ENCODE results near the gene PDK4. TPM values are rescaled to one million over a fixed set of nuclear protein-coding genes. Genes with fewer than 3 reads are reported as not detected.

The PDK4 gene
- total and polyA plus RNA-seq, 10 of the 15 experiments (the other 5 are each of a cell fraction or from before 2014, with no cell fraction given): 0.03 to 0.46 TPM; not detected in 8

DNA sequence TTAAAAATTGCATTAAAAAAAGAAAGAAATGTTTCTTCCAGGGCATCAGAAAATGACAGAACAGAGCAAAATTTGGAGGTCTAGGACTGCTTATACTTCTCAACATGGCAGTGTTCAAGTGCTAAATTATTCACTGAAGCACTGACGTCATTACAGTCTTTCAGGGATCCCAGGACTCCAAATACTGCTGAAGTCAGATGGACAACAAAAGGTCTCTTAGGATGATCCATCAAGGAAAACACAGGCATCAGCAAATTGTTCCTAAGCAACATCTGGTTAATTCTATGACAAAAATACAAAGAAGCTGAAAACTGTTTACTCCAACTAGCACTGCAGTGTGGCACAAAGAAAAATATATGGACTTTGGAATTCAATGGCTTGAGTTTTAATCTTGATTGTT is 52.1 kb downstream of the PDK4 start:
- no peaks in the 10 kb centered on the region for H3K36me3 ChIP-seq (ENCODE audit: control insufficient read depth in 2 of 2, insufficient read depth in 2 of 2, low read length in 1 of 2)
- FAIRE-seq: no peak
- H3K4me3 ChIP-seq: no peak overlapping the region
- ChIA-PET POLR2A (interaction anchor here (1.0 kb wide), 1 partner anchor 15 kb away, joined by 4 read pairs; no protein-coding TSS in a partner anchor), RAD21 (ENCODE audit: unreplicated experiment) (interaction anchor here (1.0 to 8.1 kb wide), 6 partner anchors 16 to 323 kb away, joined by 3 to 81 read pairs (median 5); no protein-coding TSS in a partner anchor), SMC1A (ENCODE audit: uncharacterized antibody, unreplicated experiment) (interaction anchor here (0.6 to 23.7 kb wide), 8 partner anchors 11 to 1750 kb away, joined by 3 to 448 read pairs (median 4); no protein-coding TSS in a partner anchor), CTCF (interaction anchor here (0.5 to 11.4 kb wide), 11 partner anchors 11 to 456 kb away, joined by 3 to 146 read pairs (median 5); no protein-coding TSS in a partner anchor)
- no peaks in the 10 kb centered on the region for H3K4me1 ChIP-seq (ENCODE audit: control insufficient read depth, insufficient read depth, low read length)
- in situ Hi-C loops (cut with MboI) (no loop called here), intact Hi-C loops (cut with micrococcal nuclease; ENCODE audit: unreplicated experiment) (no loop called here)
- whole genome bisulfite sequencing (ENCODE audit: insufficient coverage, insufficient replicate concordance, low lambda C conversion rate, missing lambda C conversion rate): 0% methylated on average over 1 of the region's 1 CpG
- no peaks in the 10 kb centered on the region for H4K20me1 ChIP-seq (ENCODE audit: control insufficient read depth, insufficient read depth)
- H3K9ac ChIP-seq (ENCODE audit: control insufficient read depth, insufficient read depth, low read length): no peak overlapping the region
- no peak overlapping the region for H2AFZ ChIP-seq (ENCODE audit: control insufficient read depth, low read depth, low read length)
- no peak for DNase-seq (ENCODE audit: low read depth, low spot score)
- no peaks in the 10 kb centered on the region; a peak in 2 of 4 replicates for H3K27me3 ChIP-seq (replicated peaks in 1 of 2; ENCODE audit: control insufficient read depth in 2 of 2, insufficient read depth in 2 of 2, low read length in 1 of 2)
- H3K79me2 ChIP-seq (ENCODE audit: control insufficient read depth, insufficient read depth, low read length): no peaks in the 10 kb centered on the region
- no TSS peak for BruUV-seq (replicated peaks)
- no peak for ATAC-seq
- no peak overlapping the region for H3K4me2 ChIP-seq (ENCODE audit: control insufficient read depth, insufficient read depth)
- no peaks in the 10 kb centered on the region for H3K9me3 ChIP-seq (replicated peaks; ENCODE audit: control insufficient read depth, insufficient read depth, low read length)
- H3K27ac ChIP-seq (ENCODE audit: control insufficient read depth, insufficient read depth): no peak overlapping the region
- no peak for TF ChIP-seq NFXL1 (IDR thresholded peaks at IDR 0.05; ENCODE audit: borderline replicate concordance)
- TF ChIP-seq NR2C1 (IDR thresholded peaks at IDR 0.05): no peak
- TF ChIP-seq RCOR1 (conservative IDR thresholded peaks at IDR 0.05; ENCODE audit: low read depth, low read length): no peak
- TF ChIP-seq, protein P1, sequence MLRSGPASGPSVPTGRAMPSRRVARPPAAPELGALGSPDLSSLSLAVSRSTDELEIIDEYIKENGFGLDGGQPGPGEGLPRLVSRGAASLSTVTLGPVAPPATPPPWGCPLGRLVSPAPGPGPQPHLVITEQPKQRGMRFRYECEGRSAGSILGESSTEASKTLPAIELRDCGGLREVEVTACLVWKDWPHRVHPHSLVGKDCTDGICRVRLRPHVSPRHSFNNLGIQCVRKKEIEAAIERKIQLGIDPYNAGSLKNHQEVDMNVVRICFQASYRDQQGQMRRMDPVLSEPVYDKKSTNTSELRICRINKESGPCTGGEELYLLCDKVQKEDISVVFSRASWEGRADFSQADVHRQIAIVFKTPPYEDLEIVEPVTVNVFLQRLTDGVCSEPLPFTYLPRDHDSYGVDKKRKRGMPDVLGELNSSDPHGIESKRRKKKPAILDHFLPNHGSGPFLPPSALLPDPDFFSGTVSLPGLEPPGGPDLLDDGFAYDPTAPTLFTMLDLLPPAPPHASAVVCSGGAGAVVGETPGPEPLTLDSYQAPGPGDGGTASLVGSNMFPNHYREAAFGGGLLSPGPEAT (IDR thresholded peaks at IDR 0.05; ENCODE audit: low read depth): no peak
- TF ChIP-seq CHD4 (IDR thresholded peaks at IDR 0.05): no peak
- no peak for TF ChIP-seq MEF2A (IDR thresholded peaks at IDR 0.05; ENCODE audit: insufficient read depth, low read depth, low read length)
- no peak for TF ChIP-seq ZNF592 (IDR thresholded peaks at IDR 0.05)
- TF ChIP-seq SREBF1 (IDR thresholded peaks at IDR 0.05; ENCODE audit: low read length): no peak
- no peak for TF ChIP-seq POU2F2 (IDR thresholded peaks at IDR 0.05; ENCODE audit: borderline replicate concordance, low read depth, low read length)
- no peak for TF ChIP-seq CTCF (IDR thresholded peaks at IDR 0.05 in 2 of 3, conservative IDR thresholded peaks at IDR 0.05 in 1 of 3; ENCODE audit: control insufficient read depth in 2 of 3, extremely low read depth in 1 of 3, insufficient read depth in 1 of 3, low read depth in 3 of 3, low read length in 3 of 3)
- no peak for TF ChIP-seq SMAD1 (IDR thresholded peaks at IDR 0.05; ENCODE audit: low read depth, partially characterized antibody)
- TF ChIP-seq EGR1 (IDR thresholded peaks at IDR 0.05; ENCODE audit: borderline replicate concordance in 1 of 2, low read depth in 2 of 2, low read length in 2 of 2): no peak
- no peak for TF ChIP-seq SMC3 (IDR thresholded peaks at IDR 0.05; ENCODE audit: borderline replicate concordance, low read length)
- no peak for TF ChIP-seq BCL3 (IDR thresholded peaks at IDR 0.05; ENCODE audit: borderline replicate concordance, insufficient read depth, low read depth, low read length, poor library complexity, severe bottlenecking)
- no peak for TF ChIP-seq ZNF24 (IDR thresholded peaks at IDR 0.05)

All from GM12878 (cell line).